Right cardiac atrium (tissue), 5 donors: Measurements from ENCODE around the gene HM13. TPM values are rescaled to one million over a fixed set of nuclear protein-coding genes. Genes with fewer than 3 reads are reported as not detected.
"Not testable (repeated sequence)": the region's sequence is repeated elsewhere in the genome, so short reads cannot be mapped to it uniquely, and the experiment has no call there.

Source experiments
- ATAC-seq, 2 donors: fragments of 200-7000 bp; cut with Tn5 transposase; one replicate each; pipeline versions ENCODE4 v1.8.0 to v1.9.1; 2020; ENCODE audit warnings: moderate library complexity in 2 of 2, mild to moderate bottlenecking in 1 of 2
- DNase-seq, 3 donors: peaks; one replicate each; pipeline ENCODE4 v3.0.0-alpha.2; 2020
- H3K27ac ChIP-seq: one replicate; pipeline ENCODE4 v1.5.1; 2013; ENCODE audit warnings: mild to moderate bottlenecking, low read length, control low read depth, moderate library complexity
- H3K27me3 ChIP-seq: one replicate; pipeline ENCODE4 v1.6.1; 2013; ENCODE audit not compliant: control insufficient read depth, insufficient read depth
- H3K4me1 ChIP-seq: one replicate; pipeline ENCODE4 v1.6.1; 2013; ENCODE audit warnings: low read length; ENCODE audit not compliant: control insufficient read depth, insufficient read depth
- H3K4me3 ChIP-seq: one replicate; pipeline ENCODE4 v1.5.1; 2013; ENCODE audit warnings: low read length, control low read depth
- H3K9me3 ChIP-seq: one replicate; pipeline ENCODE4 v1.6.1; 2013; ENCODE audit warnings: low read length; ENCODE audit not compliant: control insufficient read depth
- WGBS: extraction: QIAGEN DNeasy Blood & Tissue Kit; methylation state at CpG from one replicate; pipeline ENCODE4 v1.1.7; 2013; 5-methylcytosine and 5-hydroxymethylcytosine counted together
- intact Hi-C, 4 donors: fragments of 100-400 bp; cut with DNase I; formaldehyde crosslinking; loops; one replicate each; pipeline versions ENCODE4 v1.11.0 to v1.14.0; 2022 to 2023
- polyA plus RNA-seq: library from polyadenylated mRNA; stranded (reverse); fragments of 200-250 nt; gene quantifications from one replicate; pipeline ENCODE4 v1.2.3, GENCODE V29; 2013
- total RNA-seq, 4 donors: library from RNA; stranded (reverse); fragmentation: NEBNext Ultra II Directional; extraction: Animal tissue kit (Norgen Biotek cat#: 25700); gene quantifications; one replicate each; pipeline ENCODE4 v1.2.1, GENCODE V29; 2021
- donor health status: healthy with polysubstance abuse.
- donor health status: DM: no; HTN: yes; CAD: no.
- donor health status: DM: no; HTN: no; CAD: no.
- donor health status: DM: no; HTN: yes; CAD: no; lungs with severe emphysema.
- donor health status: DM: yes; HTN: yes; CAD: no.

HM13 gene
- total and polyA plus RNA-seq, 5 donors: 40.0 to 80.2 (median 60.9) TPM

- peak overlapping the region; percentile 95 for H3K27ac ChIP-seq
- WGBS: 12% methylated on average over 43 of the region's 43 CpGs
- H3K4me3 ChIP-seq: peak overlapping the region; percentile 64
- intact Hi-C loops: loop anchor here in 2 of 4 donors (2.0 kb wide), 1 partner anchor 31 kb away; no protein-coding TSS in a partner anchor
- H3K4me1 ChIP-seq: no peaks in the 10 kb centered on the region
- H3K27me3 ChIP-seq: no peaks in the 10 kb centered on the region
- no peaks in the 10 kb centered on the region for H3K9me3 ChIP-seq
- ATAC-seq: peak; percentile 79 to 88
- peak; percentile 99 to 100 (median 99) for DNase-seq
These were observed 89.8 kb downstream of the HM13 start for GRCh38 chr20:31603822-31604566.

- no peak for ATAC-seq
- H3K9me3 ChIP-seq: no peaks in the 10 kb centered on the region
- peak overlapping the region; percentile 95 for H3K27ac ChIP-seq
- H3K27me3 ChIP-seq: no peaks in the 10 kb centered on the region
- peak overlapping the region; percentile 64 for H3K4me3 ChIP-seq
- 0% methylated on average over 14 of the region's 14 CpGs for WGBS
- intact Hi-C loops: loop anchor here in 2 of 4 donors (2.0 kb wide), 1 partner anchor 32 kb away; no protein-coding TSS in a partner anchor
- DNase-seq: no peak
- no peaks in the 10 kb centered on the region for H3K4me1 ChIP-seq
These were observed 90.4 kb downstream of the HM13 start for GRCh38 chr20:31604567-31605030.

GRCh38 chr20:31605031-31605901, 91.0 kb downstream of the HM13 start, which contains the start of gene ID1:
TSS of gene ID1 (plus strand) at chr20:31605289. CDS start at chr20:31605388, 99 bp downstream.
- H3K4me1 ChIP-seq: no peaks in the 10 kb centered on the region
- peak within 1 kb of the TSS; percentile 95 for H3K27ac ChIP-seq
- intact Hi-C loops: loop anchor here in 2 of 4 donors (2.0 kb wide), 1 partner anchor 32 kb away; no protein-coding TSS in a partner anchor
- peak; percentile 98 to 99 (median 98) for DNase-seq
- under 1% methylated on average over 74 of the region's 74 CpGs for WGBS
- peak; percentile 85 to 92 for ATAC-seq
- no peaks in the 10 kb centered on the region for H3K9me3 ChIP-seq
- H3K27me3 ChIP-seq: no peaks in the 10 kb centered on the region
- peak within 1 kb of the TSS; percentile 64 for H3K4me3 ChIP-seq

- 5% methylated on average over 39 of the region's 39 CpGs for WGBS
- no peak for ATAC-seq
- intact Hi-C loops: loop anchor here in 2 of 4 donors (2.0 kb wide), 1 partner anchor 33 kb away; no protein-coding TSS in a partner anchor
- H3K4me3 ChIP-seq: peak overlapping the region; percentile 64
- no peaks in the 10 kb centered on the region for H3K4me1 ChIP-seq
- H3K27ac ChIP-seq: peak overlapping the region; percentile 95
- no peaks in the 10 kb centered on the region for H3K9me3 ChIP-seq
- peak; percentile 47 to 79 (median 74) for DNase-seq
- no peaks in the 10 kb centered on the region for H3K27me3 ChIP-seq
These were observed 91.9 kb downstream of the HM13 start for GRCh38 chr20:31605902-31606803.

- H3K27me3 ChIP-seq: no peaks in the 10 kb centered on the region
- H3K4me1 ChIP-seq: no peaks in the 10 kb centered on the region
- DNase-seq: peak; percentile 52 to 74 (median 71)
- intact Hi-C loops: no loop called here
- peak overlapping the region; percentile 64 for H3K4me3 ChIP-seq
- ATAC-seq: peak in 1 of 2 donors; percentile 2
- WGBS: 34% methylated on average over 8 of the region's 8 CpGs
- peak overlapping the region; percentile 95 for H3K27ac ChIP-seq
- no peaks in the 10 kb centered on the region for H3K9me3 ChIP-seq
These were observed 92.8 kb downstream of the HM13 start for GRCh38 chr20:31606804-31607639.

GRCh38 chr20:31607640-31608250, 93.5 kb downstream of the HM13 start:
- DNase-seq (peak in 1 of 3 donors; percentile 47), ATAC-seq (no peak)
- intact Hi-C loops: no loop called here
- Histone ChIP-seq H3K9me3 (no peaks in the 10 kb centered on the region), H3K4me1 (no peaks in the 10 kb centered on the region), H3K4me3 (peak overlapping the region; percentile 64), H3K27me3 (no peaks in the 10 kb centered on the region), H3K27ac (peak overlapping the region; percentile 95)
- 39% methylated on average over 9 of the region's 9 CpGs for WGBS

GRCh38 chr20:31608251-31608945, 94.2 kb downstream of the HM13 start:
- H3K4me3 ChIP-seq: peak overlapping the region; percentile 64
- no peaks in the 10 kb centered on the region for H3K4me1 ChIP-seq
- peak overlapping the region; percentile 84 for H3K27ac ChIP-seq
- DNase-seq (peak; percentile 85 to 93 (median 92)), ATAC-seq (peak; percentile 30 to 42)
- intact Hi-C loops: no loop called here
- no peaks in the 10 kb centered on the region for H3K27me3 ChIP-seq
- H3K9me3 ChIP-seq: no peaks in the 10 kb centered on the region
- WGBS: 8% methylated on average over 45 of the region's 45 CpGs

GRCh38 chr20:31612271-31612640, 98.0 kb downstream of the HM13 start:
- H3K4me3 ChIP-seq, ATAC-seq, H3K27ac ChIP-seq, H3K27me3 ChIP-seq, DNase-seq, H3K4me1 ChIP-seq, H3K9me3 ChIP-seq: not testable (repeated sequence)
- WGBS: 88% methylated on average over 12 of the region's 12 CpGs
- intact Hi-C loops: loop anchor here in 3 of 4 donors (2.0 to 5.0 kb wide), 4 partner anchors 43 to 51 kb away; no protein-coding TSS in a partner anchor

GRCh38 chr20:31615416-31615815, 101.2 kb downstream of the HM13 start:
- ATAC-seq: no peak
- H3K4me3 ChIP-seq: no peak overlapping the region
- no peaks in the 10 kb centered on the region for H3K4me1 ChIP-seq
- intact Hi-C loops: no loop called here
- no peak overlapping the region for H3K27ac ChIP-seq
- no peaks in the 10 kb centered on the region for H3K9me3 ChIP-seq
- no peaks in the 10 kb centered on the region for H3K27me3 ChIP-seq
- DNase-seq: peak in 2 of 3 donors; percentile 19 to 21
- 94% methylated on average over 8 of the region's 8 CpGs for WGBS
